Measurements from ENCODE around the gene STUM. TPM values are rescaled to one million over a fixed set of nuclear protein-coding genes. Genes with fewer than 3 reads are reported as not detected.
"Not testable (repeated sequence)": the region's sequence is repeated elsewhere in the genome, so short reads cannot be mapped to it uniquely, and the experiment has no call there.

Gene STUM
- total RNA-seq, 1 donor from 2014 or later, result 3.0 TPM

GRCh38 chr1:226617109-226617508 is 68.5 kb downstream of the STUM start:
- intact Hi-C loops (cut with DNase I), result no loop called here

GRCh38 chr1:226617719-226618118 is 69.2 kb downstream of the STUM start:
- H3K36me3 ChIP-seq; H3K27ac ChIP-seq; H3K4me1 ChIP-seq; DNase-seq (ENCODE audit: low spot score in 2 of 2); H3K9me3 ChIP-seq; H3K4me3 ChIP-seq; H3K27me3 ChIP-seq; intact Hi-C loops (cut with DNase I): not testable (repeated sequence)

More at GRCh38 chr1:226617109-226617508, 68.5 kb downstream of the STUM start:
- Histone ChIP-seq H3K27me3 (no peaks in the 10 kb centered on the region), H3K4me1 (no peaks in the 10 kb centered on the region), H3K27ac (no peak overlapping the region), H3K4me3 (no peak overlapping the region), H3K36me3 (no peaks in the 10 kb centered on the region), H3K9me3 (peaks cover 0 to 5% of the 10 kb centered on the region in 2 donors)
- TF ChIP-seq, protein P1, sequence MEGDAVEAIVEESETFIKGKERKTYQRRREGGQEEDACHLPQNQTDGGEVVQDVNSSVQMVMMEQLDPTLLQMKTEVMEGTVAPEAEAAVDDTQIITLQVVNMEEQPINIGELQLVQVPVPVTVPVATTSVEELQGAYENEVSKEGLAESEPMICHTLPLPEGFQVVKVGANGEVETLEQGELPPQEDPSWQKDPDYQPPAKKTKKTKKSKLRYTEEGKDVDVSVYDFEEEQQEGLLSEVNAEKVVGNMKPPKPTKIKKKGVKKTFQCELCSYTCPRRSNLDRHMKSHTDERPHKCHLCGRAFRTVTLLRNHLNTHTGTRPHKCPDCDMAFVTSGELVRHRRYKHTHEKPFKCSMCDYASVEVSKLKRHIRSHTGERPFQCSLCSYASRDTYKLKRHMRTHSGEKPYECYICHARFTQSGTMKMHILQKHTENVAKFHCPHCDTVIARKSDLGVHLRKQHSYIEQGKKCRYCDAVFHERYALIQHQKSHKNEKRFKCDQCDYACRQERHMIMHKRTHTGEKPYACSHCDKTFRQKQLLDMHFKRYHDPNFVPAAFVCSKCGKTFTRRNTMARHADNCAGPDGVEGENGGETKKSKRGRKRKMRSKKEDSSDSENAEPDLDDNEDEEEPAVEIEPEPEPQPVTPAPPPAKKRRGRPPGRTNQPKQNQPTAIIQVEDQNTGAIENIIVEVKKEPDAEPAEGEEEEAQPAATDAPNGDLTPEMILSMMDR (IDR thresholded peaks at IDR 0.05), result no peak
- DNase-seq (ENCODE audit: low spot score in 2 of 2), result no peak

GRCh38 chr1:226618380-226618779 is 69.8 kb downstream of the STUM start:
- intact Hi-C loops (cut with DNase I), result no loop called here

DNA sequence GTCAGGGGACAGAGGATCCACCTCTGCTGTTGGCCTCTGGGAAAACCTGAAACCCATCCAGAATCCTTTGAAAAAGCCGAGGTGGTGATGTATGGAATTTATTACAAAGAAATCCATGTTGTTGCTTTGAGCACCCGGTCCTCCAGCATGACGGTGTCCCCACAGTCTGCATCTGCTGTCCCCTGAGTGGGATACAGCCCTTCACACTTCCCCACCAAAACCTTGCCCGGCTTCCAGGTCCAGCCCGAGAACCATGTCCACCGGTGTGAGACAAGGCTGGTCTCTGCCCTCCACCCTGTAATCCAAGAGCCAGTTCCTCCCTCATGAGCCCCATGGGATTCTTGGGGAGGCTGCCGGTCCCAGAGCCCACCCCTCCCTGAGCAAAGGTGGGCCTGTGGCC is 70.5 kb downstream of the STUM start:
- Histone ChIP-seq H3K36me3 (no peaks in the 10 kb centered on the region), H3K4me3 (no peak overlapping the region), H3K9me3 (peaks cover 0 to 9% of the 10 kb centered on the region in 2 donors), H3K4me1 (no peaks in the 10 kb centered on the region), H3K27me3 (no peaks in the 10 kb centered on the region), H3K27ac (no peak overlapping the region)
- intact Hi-C loops (cut with DNase I), result no loop called here
- TF ChIP-seq, protein P1 (IDR thresholded peaks at IDR 0.05), result no peak
- DNase-seq (ENCODE audit: low spot score in 2 of 2), result no peak

More at GRCh38 chr1:226618380-226618779, 69.8 kb downstream of the STUM start:
- Histone ChIP-seq H3K27ac (no peak overlapping the region), H3K9me3 (peaks cover 0 to 9% of the 10 kb centered on the region in 2 donors), H3K4me1 (no peaks in the 10 kb centered on the region), H3K4me3 (no peak overlapping the region), H3K36me3 (no peaks in the 10 kb centered on the region), H3K27me3 (no peaks in the 10 kb centered on the region)
- TF ChIP-seq, protein P1 (IDR thresholded peaks at IDR 0.05), result no peak
- no peak for DNase-seq (ENCODE audit: low spot score in 2 of 2)

DNA sequence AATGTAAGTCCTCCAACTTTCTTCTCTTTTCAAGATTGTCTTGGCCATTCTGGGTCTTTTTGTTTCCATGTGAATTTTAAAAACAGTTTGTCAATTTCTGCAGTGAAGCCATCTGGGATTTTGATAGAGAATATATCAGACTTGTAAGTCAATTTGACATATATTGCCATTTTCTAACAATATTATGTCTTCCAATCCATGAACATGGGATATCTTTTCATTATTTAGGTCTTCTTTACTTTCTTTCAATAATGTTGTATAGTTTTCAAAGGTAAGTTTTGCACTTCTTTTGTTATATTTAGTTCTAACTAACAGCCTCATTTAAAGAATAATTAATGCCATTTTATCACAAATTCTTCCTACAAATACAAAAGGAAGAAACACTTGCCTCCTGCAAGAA is 73.4 kb downstream of the STUM start:
- no peak for DNase-seq (ENCODE audit: low spot score in 2 of 2)
- TF ChIP-seq, protein P1 (IDR thresholded peaks at IDR 0.05), result no peak
- H3K27me3 ChIP-seq, result no peaks in the 10 kb centered on the region
- H3K36me3 ChIP-seq, result no peaks in the 10 kb centered on the region
- H3K9me3 ChIP-seq, result peaks cover 0 to 9% of the 10 kb centered on the region in 2 donors
- peaks cover 0 to 4% of the 10 kb centered on the region in 2 donors for H3K4me1 ChIP-seq
- intact Hi-C loops (cut with DNase I), result no loop called here
- no peak overlapping the region for H3K27ac ChIP-seq
- no peak overlapping the region for H3K4me3 ChIP-seq

DNA sequence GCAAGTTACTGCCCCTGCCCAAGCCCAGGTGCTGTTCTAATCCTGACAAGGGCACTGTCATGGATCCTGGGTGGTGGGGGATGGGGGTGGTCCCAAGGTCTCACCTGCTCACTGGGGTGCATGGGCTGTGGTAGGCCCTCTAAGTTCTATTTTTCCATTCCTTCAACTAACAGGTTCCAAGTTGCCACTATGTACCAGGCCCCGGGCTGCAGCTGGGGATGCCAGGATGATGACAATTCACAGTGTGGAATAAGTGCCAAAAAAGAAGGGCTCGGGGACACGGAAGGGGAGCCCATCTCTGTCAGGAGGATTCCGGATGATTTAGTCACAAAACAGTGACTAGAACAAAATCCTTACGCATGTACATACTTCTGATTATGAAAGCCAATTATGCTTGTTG is 76.0 kb downstream of the STUM start:
- TF ChIP-seq, protein P1 (IDR thresholded peaks at IDR 0.05), result no peak
- peaks cover 0 to 4% of the 10 kb centered on the region in 2 donors for H3K4me1 ChIP-seq
- H3K27me3 ChIP-seq, result no peaks in the 10 kb centered on the region
- H3K9me3 ChIP-seq, result peaks cover 0 to 9% of the 10 kb centered on the region in 2 donors
- intact Hi-C loops (cut with DNase I), result no loop called here
- H3K4me3 ChIP-seq, result no peak overlapping the region
- DNase-seq (ENCODE audit: low spot score in 2 of 2), result peak in 1 of 2 donors; percentile 40
- no peaks in the 10 kb centered on the region for H3K36me3 ChIP-seq
- no peak overlapping the region for H3K27ac ChIP-seq
